HCT116 (cell line): ENCODE data around the gene DOCK2. TPM values are rescaled to one million over a fixed set of nuclear protein-coding genes. Genes with fewer than 3 reads are reported as not detected.

Experiments
- ATAC-seq: fragments of 200-7000 bp; cut with Tn5 transposase; 2 replicates; pipeline ENCODE4 v1.9.1; 2020; ENCODE audit warnings: mild to moderate bottlenecking, moderate library complexity
- BruUV-seq: library from RNA; stranded (reverse); fragments of 400-500 nt; replicated peaks from 2 replicates; lab custom pipeline; 2021; lab: Mats Ljungman, UMichigan
- CTCF ChIA-PET: fragments of 300-600 bp; sonication (Branson Sonifier 250); formaldehyde crosslinking; loops from one replicate; lab custom pipeline; 2021; ENCODE audit warnings: antibody characterized with exemption; lab: Charles Lee
- POLR2A ChIA-PET: fragments of 300-600, 350-600 bp; sonication (Branson Sonifier 250); formaldehyde crosslinking; loops from one replicate; lab custom pipeline; 2021; ENCODE audit warnings: antibody characterized with exemption; lab: Charles Lee
- RAD21 ChIA-PET, 2 experiments: fragments of 300-600 bp; sonication (Branson Sonifier 250); formaldehyde crosslinking; loops; one replicate each; lab custom pipeline; 2023; ENCODE audit warnings: low total read pairs in 2 of 2; ENCODE audit not compliant: uncharacterized antibody in 2 of 2, unreplicated experiment in 2 of 2, low non-redundant PET in 1 of 2; lab: Charles Lee
- DNase-seq: peaks from one replicate; pipeline ENCODE4 v3.0.0-alpha.2; 2010; ENCODE audit warnings: low read depth, low spot score
- H2AFZ ChIP-seq: fragments of 200-600 bp; shearing (Covaris generic), sonication (generic); 2 replicates; pipeline ENCODE4 v1.6.1; 2017; ENCODE audit warnings: low read depth, mixed run types, mixed read lengths, antibody characterized with exemption, low read length; ENCODE audit not compliant: poor library complexity, severe bottlenecking
- H3K27ac ChIP-seq: 2 replicates; pipeline ENCODE4 v1.5.1; 2012; ENCODE audit warnings: low read depth, low read length
- H3K27me3 ChIP-seq: fragments of 200-600 bp; sonication (generic); 2 replicates; pipeline ENCODE4 v1.6.1; 2016; ENCODE audit warnings: mixed run types, low read length, mixed read lengths; ENCODE audit not compliant: insufficient read depth
- H3K36me3 ChIP-seq, 2 experiments: fragments of 200-500 bp in 1 of 2; fragments of 200-600 bp in 1 of 2; sonication (Bioruptor generic) in 1 of 2; sonication (generic) in 1 of 2; 2 replicates each; pipeline versions ENCODE4 v1.5.1 to v1.6.1; 2014 to 2016; ENCODE audit warnings: low read length in 2 of 2, inconsistent platforms in 1 of 2, mixed read lengths in 1 of 2, mixed run types in 1 of 2; ENCODE audit not compliant: insufficient read depth in 2 of 2, control insufficient read depth in 1 of 2
- H3K4me1 ChIP-seq, 2 experiments: fragments of 200-600 bp in 1 of 2; sonication (generic) in 1 of 2; 2 replicates each; pipeline versions ENCODE4 v1.5.1 to v1.6.1; 2012 to 2017; ENCODE audit warnings: low read length in 2 of 2, inconsistent platforms in 1 of 2, mild to moderate bottlenecking in 1 of 2, mixed read lengths in 1 of 2, mixed run types in 1 of 2, moderate library complexity in 1 of 2; ENCODE audit not compliant: insufficient read depth in 2 of 2, control insufficient read depth in 1 of 2
- H3K4me2 ChIP-seq: fragments of 200-600 bp; sonication (generic); 2 replicates; pipeline ENCODE4 v1.6.1; 2017; ENCODE audit warnings: mixed run types, low read length, mixed read lengths
- H3K4me3 ChIP-seq, 2 experiments: fragments of 200-600 bp in 1 of 2; sonication (generic) in 1 of 2; replicated peaks in 1 of 2; 2 replicates each; pipeline ENCODE4 v1.5.1; 2011 to 2016; ENCODE audit warnings: low read length in 2 of 2, control low read depth in 1 of 2, low read depth in 1 of 2, mild to moderate bottlenecking in 1 of 2, mixed read lengths in 1 of 2, mixed run types in 1 of 2
- H3K79me2 ChIP-seq: fragments of 200-600 bp; sonication (generic); 2 replicates; pipeline ENCODE4 v1.6.1; 2017; ENCODE audit warnings: mild to moderate bottlenecking, mixed run types, low read length, moderate library complexity, mixed read lengths; ENCODE audit not compliant: insufficient read depth
- H3K9ac ChIP-seq: fragments of 200-600 bp; sonication (generic); 2 replicates; pipeline ENCODE4 v1.6.1; 2016; ENCODE audit warnings: low read length, mixed read lengths
- H3K9me2 ChIP-seq: fragments of 200-600 bp; sonication (generic), shearing (Covaris generic); 2 replicates; pipeline ENCODE4 v1.6.1; 2017; ENCODE audit warnings: mixed run types, mild to moderate bottlenecking, moderate library complexity; ENCODE audit not compliant: insufficient read depth
- H3K9me3 ChIP-seq, 2 experiments: fragments of 200-500 bp in 1 of 2; fragments of 200-600 bp in 1 of 2; sonication (Bioruptor generic) in 1 of 2; sonication (generic) in 1 of 2; 2 replicates each; pipeline ENCODE4 v1.6.1; 2014 to 2017; ENCODE audit warnings: low read length in 2 of 2, mixed read lengths in 2 of 2, inconsistent platforms in 1 of 2, low read depth in 1 of 2, mild to moderate bottlenecking in 1 of 2, mixed run types in 1 of 2, moderate library complexity in 1 of 2; ENCODE audit not compliant: control insufficient read depth in 1 of 2, insufficient read depth in 1 of 2
- H4K20me1 ChIP-seq: fragments of 200-600 bp; sonication (generic), shearing (Covaris generic); 2 replicates; pipeline ENCODE4 v1.6.1; 2017; ENCODE audit warnings: mixed run types, mild to moderate bottlenecking, moderate library complexity; ENCODE audit not compliant: insufficient read depth
- CBX3 ChIP-seq: IDR thresholded peaks from 2 replicates; pipeline ENCODE4 v1.6.1; 2012; ENCODE audit warnings: low read depth
- CEBPB ChIP-seq: IDR thresholded peaks from 2 replicates; pipeline ENCODE4 v1.6.1; 2012; ENCODE audit warnings: low read depth
- EGR1 ChIP-seq: IDR thresholded peaks from 2 replicates; pipeline ENCODE4 v1.6.1; 2012; ENCODE audit warnings: low read depth
- ELF1 ChIP-seq: IDR thresholded peaks from 2 replicates; pipeline ENCODE4 v1.6.1; 2012; ENCODE audit warnings: low read depth, borderline replicate concordance
- EZH2phosphoT487 ChIP-seq: fragments of 200-600 bp; IDR thresholded peaks from 2 replicates; pipeline ENCODE4 v1.6.1; 2018; ENCODE audit warnings: antibody characterized with exemption, borderline replicate concordance
- JUND ChIP-seq: IDR thresholded peaks from 2 replicates; pipeline ENCODE4 v1.6.1; 2012
- MAX ChIP-seq: IDR thresholded peaks from 2 replicates; pipeline ENCODE4 v1.6.1; 2012
- POLR2A ChIP-seq: IDR thresholded peaks from 2 replicates; pipeline ENCODE4 v1.7.0; 2011; ENCODE audit warnings: borderline replicate concordance; ENCODE audit not compliant: insufficient read depth, insufficient read length; ENCODE audit errors: extremely low read depth
- POLR2AphosphoS5 ChIP-seq: IDR thresholded peaks from 2 replicates; pipeline ENCODE4 v1.6.1; 2011; ENCODE audit warnings: mild to moderate bottlenecking, low read depth, low read length, moderate library complexity
- RAD21 ChIP-seq: IDR thresholded peaks from 2 replicates; pipeline ENCODE4 v1.6.1; 2012; ENCODE audit warnings: low read depth, mild to moderate bottlenecking
- SRF ChIP-seq: IDR thresholded peaks from 2 replicates; pipeline ENCODE4 v1.6.1; 2012; ENCODE audit warnings: low read depth
- TCF7L2 ChIP-seq: IDR thresholded peaks from 2 replicates; pipeline ENCODE4 v1.7.0; 2011; ENCODE audit warnings: borderline replicate concordance, inconsistent platforms; ENCODE audit not compliant: insufficient read depth, insufficient read length; ENCODE audit errors: extremely low read depth
- ZBTB33 ChIP-seq: IDR thresholded peaks from 2 replicates; pipeline ENCODE4 v1.6.1; 2011; ENCODE audit warnings: mild to moderate bottlenecking, low read length, moderate library complexity; ENCODE audit not compliant: insufficient replicate concordance; ENCODE audit errors: extremely low read depth
- ZNF274 ChIP-seq: fragments of 200-500 bp; sonication (Bioruptor generic); IDR thresholded peaks from 2 replicates; pipeline ENCODE4 v1.6.1; 2014; ENCODE audit warnings: mild to moderate bottlenecking, low read depth, low read length, inconsistent platforms
- intact Hi-C: fragments of 100-400 bp; cut with micrococcal nuclease; formaldehyde crosslinking; loops from 2 replicates; pipeline ENCODE4 v1.10.0; 2022
- total RNA-seq: library from RNA; stranded (reverse); gene quantifications from one replicate; pipeline ENCODE4 v1.2.1, GENCODE V29; 2021; ENCODE audit not compliant: unreplicated experiment

Gene DOCK2
- total RNA-seq, 1 experiment from 2014 or later = 0.89 TPM

- intact Hi-C loops = no loop called here
- no TSS peak for BruUV-seq
- DNase-seq (no peak), ATAC-seq (no peak)
- Histone ChIP-seq H4K20me1 (no peaks in the 10 kb centered on the region), H3K4me1 (no peaks in the 10 kb centered on the region), H3K4me3 (no peak overlapping the region), H3K79me2 (no peaks in the 10 kb centered on the region), H2AFZ (no peak overlapping the region), H3K9ac (no peak overlapping the region), H3K4me2 (no peak overlapping the region), H3K27me3 (peaks cover 52% of the 10 kb centered on the region), H3K36me3 (no peaks in the 10 kb centered on the region), H3K9me3 (no peaks in the 10 kb centered on the region), H3K27ac (no peak overlapping the region), H3K9me2 (no peaks in the 10 kb centered on the region)
- CTCF ChIA-PET = no interaction called here
- POLR2A ChIA-PET = no interaction called here
- no peak for TF ChIP-seq POLR2A
- no peak for TF ChIP-seq ELF1
- no peak for TF ChIP-seq SRF
- no peak for TF ChIP-seq JUND
- no peak for TF ChIP-seq EGR1
- TF ChIP-seq RAD21 = no peak
- TF ChIP-seq TCF7L2 = no peak
- no peak for TF ChIP-seq MAX
- no peak for TF ChIP-seq CBX3
- no peak for TF ChIP-seq CEBPB
- TF ChIP-seq EZH2phosphoT487 = no peak
- TF ChIP-seq POLR2AphosphoS5 = no peak
- no peak for TF ChIP-seq ZNF274
- no peak for TF ChIP-seq ZBTB33
- RAD21 ChIA-PET = no interaction called here
These were observed 430.1 kb downstream of the DOCK2 start for GRCh38 chr5:170067152-170067551.
